K562 treated with DMSO at 1 percent for 48 hours (cell line): ENCODE data around the gene SRF. TPM values are rescaled to one million over a fixed set of nuclear protein-coding genes. Genes with fewer than 3 reads are reported as not detected.

Source experiments
- total RNA-seq: library from RNA; unstranded; fragments of 300-600 nt; gene quantifications from 2 replicates; pipeline ENCODE4 v1.2.3, GENCODE V29; 2022; ENCODE audit warnings: low replicate concordance; ENCODE audit errors: extremely low read depth

Gene SRF
- not detected in 2 replicates for total RNA-seq

GRCh38 chr6:43170931-43171706 is at the start of gene SRF:
Gene SRF (plus strand): TSS chr6:43171269. CDS start chr6:43171657, 388 bp downstream.

GRCh38 chr6:43181942-43182860 is 11.1 kb downstream of the SRF start, which contains the start of gene CUL9:
Gene CUL9 (plus strand): TSS chr6:43182196. CDS start chr6:43184311, 2,115 bp downstream.

GRCh38 chr6:43228951-43229802 is 58.1 kb downstream of the SRF start, which contains the start of gene DNPH1:
Gene DNPH1 (minus strand): TSS chr6:43229481. CDS start chr6:43229456, 25 bp downstream.

Other genes with a start within 250 kb of the SRF start
- not detected in 2 replicates for gene CNPY3, start 241.8 kb upstream of the SRF start, total RNA-seq
- gene GNMT, start 210.5 kb upstream of the SRF start, total RNA-seq, result not detected in 2 replicates
- not detected in 2 replicates for gene PEX6, start 192.1 kb upstream of the SRF start, total RNA-seq
- not detected in 2 replicates for gene PPP2R5D, start 186.7 kb upstream of the SRF start, total RNA-seq
- not detected in 2 replicates for gene MEA1, start 157.3 kb upstream of the SRF start, total RNA-seq
- not detected in 2 replicates for gene KLHDC3, start 157.0 kb upstream of the SRF start, total RNA-seq
- gene RRP36, start 149.6 kb upstream of the SRF start, total RNA-seq, result not detected in 2 replicates
- gene CUL7, start 117.4 kb upstream of the SRF start, total RNA-seq, result not detected in 2 replicates
- gene MRPL2, start 111.8 kb upstream of the SRF start, total RNA-seq, result not detected in 2 replicates
- not detected in 2 replicates for gene KLC4, start 111.6 kb upstream of the SRF start, total RNA-seq
- gene PTK7, start 95.0 kb upstream of the SRF start, total RNA-seq, result 95.7 TPM in 1 of 2 replicates, not detected in the other
- gene CUL9, start 10.9 kb downstream of the SRF start, total RNA-seq, result not detected in 2 replicates
- gene DNPH1, start 58.2 kb downstream of the SRF start, total RNA-seq, result not detected in 2 replicates
- not detected in 2 replicates for gene TTBK1, start 72.2 kb downstream of the SRF start, total RNA-seq
- gene SLC22A7, start 127.0 kb downstream of the SRF start, total RNA-seq, result not detected in 2 replicates
- gene CRIP3, start 137.6 kb downstream of the SRF start, total RNA-seq, result not detected in 2 replicates
- gene ZNF318, start 198.4 kb downstream of the SRF start, total RNA-seq, result 43.1 TPM in 1 of 2 replicates, not detected in the other